HG03521 (cell line): Measurements from ENCODE around the gene NAA15.
"Not testable (repeated sequence)": the region's sequence is repeated elsewhere in the genome, so short reads cannot be mapped to it uniquely, and the experiment has no call there.

Experiments used
- ATAC-seq: cut with Tn5 transposase; IDR thresholded peaks from one replicate; pipeline ENCODE4 v1.9.1; 2021; ENCODE audit warnings: mild to moderate bottlenecking, moderate library complexity; ENCODE audit not compliant: unreplicated experiment

NAA15 gene

GRCh38 chr4:139333046-139333445 is 31.7 kb downstream of the NAA15 start:
- ATAC-seq, result no peak

DNA sequence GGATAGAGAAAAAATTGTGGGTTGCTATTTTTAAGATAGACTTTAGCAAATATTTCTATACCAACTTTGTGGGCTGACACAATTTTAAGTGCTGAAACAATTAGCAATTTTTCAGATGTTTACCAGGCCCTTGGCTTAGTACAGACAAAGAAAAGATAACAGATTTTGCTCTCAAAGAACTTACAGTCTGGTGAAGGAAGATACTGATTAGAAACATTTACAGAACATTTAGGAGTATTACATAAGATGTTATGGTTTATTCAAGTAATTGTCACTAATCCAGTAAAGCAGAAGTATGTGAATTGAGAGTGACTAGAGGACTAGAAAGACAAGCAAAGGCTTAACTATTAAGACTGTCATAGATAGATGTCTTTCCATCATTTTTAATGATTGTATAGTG is 36.3 kb downstream of the NAA15 start:
- ATAC-seq, result no peak

- ATAC-seq, result no peak
Measured at GRCh38 chr4:139361301-139361700, 60.0 kb downstream of the NAA15 start.

DNA sequence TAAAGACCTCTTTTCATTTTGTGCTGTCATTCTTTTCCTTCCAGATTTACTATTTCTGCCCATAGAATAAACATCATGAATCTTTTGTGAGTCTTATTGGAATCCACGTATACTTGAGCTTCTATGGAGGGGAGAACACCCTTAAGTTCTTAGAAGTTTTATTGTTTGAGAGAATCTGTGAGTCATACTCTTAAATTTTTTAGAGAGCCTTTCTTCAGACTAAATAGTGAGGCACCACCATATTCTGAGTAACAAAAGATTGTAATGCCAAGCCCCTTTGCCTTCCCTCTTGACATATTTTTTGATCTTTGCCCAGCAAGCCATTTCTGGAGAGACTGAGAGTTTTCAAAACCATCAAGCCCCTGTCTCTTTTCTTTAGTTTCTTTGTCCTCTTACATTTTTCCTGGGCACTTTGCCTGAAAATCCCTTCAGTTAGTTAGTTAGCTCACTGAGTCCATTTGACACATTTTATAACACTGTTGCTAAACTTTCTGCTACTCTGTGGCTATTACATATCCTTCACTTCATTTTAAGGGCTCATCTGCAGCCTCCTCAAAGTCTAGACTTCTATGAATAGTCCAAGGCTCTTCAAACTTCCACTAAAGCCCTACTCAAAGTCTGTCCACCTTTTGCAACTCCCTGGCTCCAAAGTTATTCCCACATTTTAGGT is 66.3 kb downstream of the NAA15 start:
- no peak for ATAC-seq

- ATAC-seq, result no peak
Measured at GRCh38 chr4:139368998-139369397, 67.7 kb downstream of the NAA15 start.

GRCh38 chr4:139374251-139374650 is 72.9 kb downstream of the NAA15 start:
- ATAC-seq, result no peak

DNA sequence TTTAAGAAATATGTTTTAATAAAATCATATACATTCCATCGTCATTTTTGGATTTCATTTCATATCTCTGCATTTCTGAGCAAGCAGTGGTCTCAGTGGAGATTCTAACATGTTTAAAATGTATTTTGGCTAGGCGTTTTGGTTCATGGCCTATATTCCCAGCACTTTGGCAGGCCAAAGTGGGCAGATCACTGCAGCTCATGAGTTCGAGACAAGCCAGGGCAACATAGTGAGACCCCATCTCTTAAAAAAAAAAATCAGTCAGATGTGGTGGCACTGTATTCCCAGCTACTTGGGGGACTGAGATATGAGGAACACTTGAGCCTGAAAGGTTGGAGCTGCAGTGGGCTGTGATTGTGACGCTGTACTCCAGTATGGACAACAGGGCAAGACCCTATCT is 85.1 kb downstream of the NAA15 start:
- no peak for ATAC-seq

DNA sequence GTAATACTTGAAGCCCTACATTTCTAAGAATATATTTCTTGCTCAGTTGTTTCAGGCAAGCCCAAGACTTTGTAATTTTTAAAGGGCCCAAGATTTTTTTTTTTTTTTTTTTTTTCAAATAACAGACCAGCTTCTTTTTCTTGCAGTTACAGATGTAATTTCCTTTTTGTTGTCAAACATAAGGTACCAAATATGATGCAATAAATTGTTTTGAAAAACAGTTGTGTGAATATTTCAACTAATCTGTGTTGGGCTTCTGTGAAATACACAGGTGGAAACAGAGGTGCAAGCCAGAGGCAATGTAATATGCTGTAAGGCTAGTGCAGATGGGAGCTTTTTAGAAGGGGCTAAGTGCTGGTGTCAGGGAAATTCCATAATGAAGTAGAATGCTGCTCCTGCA is 87.8 kb downstream of the NAA15 start:
- no peak for ATAC-seq

- ATAC-seq, result no peak
Measured at GRCh38 chr4:139389991-139390390, 88.7 kb downstream of the NAA15 start.

- no peak for ATAC-seq
Measured at GRCh38 chr4:139391731-139392130, 90.4 kb downstream of the NAA15 start.

GRCh38 chr4:139392797-139393196 is 91.5 kb downstream of the NAA15 start:
- no peak for ATAC-seq

- ATAC-seq, result no peak
Measured at GRCh38 chr4:139401368-139401767, 100.1 kb downstream of the NAA15 start.

DNA sequence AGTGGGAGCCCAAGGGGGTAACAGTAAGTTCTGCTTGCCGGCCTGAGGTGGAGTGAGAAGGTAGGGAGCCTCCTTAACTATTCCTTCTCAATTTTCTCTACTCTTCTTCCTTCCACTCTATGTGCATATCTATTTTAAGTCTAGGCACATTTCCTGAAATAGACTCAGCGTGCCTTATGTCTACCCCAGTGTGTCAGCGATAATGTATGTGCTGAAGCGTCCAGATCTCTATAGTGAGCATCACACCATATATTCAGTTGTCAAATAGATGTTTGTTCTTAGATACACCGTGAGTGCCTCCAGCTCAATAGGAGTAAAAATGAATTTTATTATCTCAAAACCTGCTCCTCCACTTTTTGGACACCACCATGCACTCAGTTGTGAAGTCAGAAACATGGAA is 101.1 kb downstream of the NAA15 start:
- no peak for ATAC-seq

GRCh38 chr4:139403462-139403861 is 102.2 kb downstream of the NAA15 start:
- no peak for ATAC-seq

GRCh38 chr4:139410312-139410711 is 109.0 kb downstream of the NAA15 start:
- no peak for ATAC-seq

GRCh38 chr4:139414671-139415210 is 113.4 kb downstream of the NAA15 start:
- not testable (repeated sequence) for ATAC-seq

GRCh38 chr4:139416073-139416673 is 114.9 kb downstream of the NAA15 start:
- ATAC-seq, result no peak

DNA sequence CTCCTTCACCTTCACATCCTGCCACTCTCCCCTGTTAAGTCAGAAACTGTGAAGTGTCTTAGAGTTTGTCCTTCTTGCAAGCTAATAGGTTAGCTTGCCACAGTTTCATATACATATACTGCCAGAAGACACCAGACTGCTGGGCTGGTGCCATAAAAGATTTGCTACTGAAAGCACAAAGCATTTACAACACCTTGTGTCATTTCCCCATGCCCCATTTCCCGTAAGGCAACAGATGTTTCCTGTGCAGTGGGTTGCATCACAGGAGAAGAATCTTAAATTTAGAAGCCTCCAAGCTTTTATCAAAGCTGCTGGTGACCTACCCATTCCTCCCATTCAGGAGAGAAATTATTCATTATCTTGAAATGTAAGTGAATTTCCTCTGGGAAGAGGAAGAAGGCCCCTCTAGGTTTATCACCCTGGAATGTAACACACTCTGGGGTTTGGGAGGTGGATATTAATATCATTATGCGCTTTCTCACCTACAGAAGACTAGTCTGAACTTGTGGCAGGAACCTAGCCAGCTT is 118.1 kb downstream of the NAA15 start:
- peak; percentile 78 for ATAC-seq

- ATAC-seq, result no peak
Measured at GRCh38 chr4:139420652-139421051, 119.3 kb downstream of the NAA15 start.

GRCh38 chr4:139436122-139436521 is 134.8 kb downstream of the NAA15 start:
- ATAC-seq, result no peak

DNA sequence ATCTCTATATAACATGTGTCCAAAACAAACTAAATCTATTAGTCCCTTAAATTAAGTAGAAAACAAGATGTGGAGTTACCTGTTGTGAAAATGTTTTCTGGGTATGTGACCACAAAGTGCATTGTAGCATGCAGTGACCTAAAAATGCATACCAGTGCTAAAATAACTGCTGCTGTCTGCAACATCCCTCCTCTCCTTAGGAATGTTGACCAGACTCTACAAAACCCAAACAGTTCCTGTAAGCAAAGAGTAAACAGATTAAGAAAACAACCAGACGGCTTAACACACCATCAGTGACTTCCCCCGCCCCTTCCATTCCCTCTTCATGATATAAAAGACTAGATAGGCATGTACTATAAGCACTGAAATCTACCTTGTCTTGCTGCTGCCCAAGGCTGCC is 136.8 kb downstream of the NAA15 start:
- no peak for ATAC-seq

GRCh38 chr4:139441029-139441428 is 139.7 kb downstream of the NAA15 start:
- no peak for ATAC-seq
